K562 (cell line): ENCODE measurements around the gene SPATA19. TPM values are rescaled to one million over a fixed set of nuclear protein-coding genes. Genes with fewer than 3 reads are reported as not detected.

ENCODE experiments used
- ATAC-seq: fragments of 200-7000 bp; cut with Tn5 transposase; 3 replicates; pipeline ENCODE4 v1.9.1; 2020; ENCODE audit warnings: moderate library complexity
- BruUV-seq: library from RNA; stranded (reverse); fragments of 400-500 nt; replicated peaks from 2 replicates; lab custom pipeline; 2021; lab: Mats Ljungman, UMichigan
- CTCF ChIA-PET: fragments of 300-600 bp; formaldehyde crosslinking; extraction: SDS; loops from one replicate; lab custom pipeline; 2021; ENCODE audit warnings: low intra/inter-chr PET ratio; lab: Yijun Ruan, JAX
- POLR2A ChIA-PET: fragments of 300-600, 350-650 bp; sonication (Branson Sonifier 250); formaldehyde crosslinking; extraction: SDS; loops from one replicate; lab custom pipeline; 2021; ENCODE audit warnings: antibody characterized with exemption, inconsistent platforms; lab: Yijun Ruan, JAX
- DNase-seq, 4 experiments: peaks; one replicate each; pipeline versions ENCODE4 v3.0.0 to v3.0.0-alpha.2; 2011 to 2018; ENCODE audit warnings: low spot score in 3 of 4, mixed read lengths in 3 of 4; ENCODE audit errors: extremely low read depth in 1 of 4
- FAIRE-seq: peaks from 2 replicates; lab custom pipeline; 2011; peaks lifted over from hg19 to GRCh38; lab: Jason Lieb, UNC
- H2AFZ ChIP-seq: 2 replicates; pipeline ENCODE4 v1.6.0; 2011; ENCODE audit warnings: low read depth, low read length, control low read depth, inconsistent platforms
- H3K27ac ChIP-seq: fragments of 200-600 bp; 3 replicates; pipeline ENCODE4 v1.8.0; 2011; ENCODE audit warnings: low read depth, mild to moderate bottlenecking, control low read depth, inconsistent platforms, low read length, moderate library complexity, mixed read lengths; ENCODE audit errors: extremely low read depth
- H3K27me3 ChIP-seq, 2 experiments: fragments of 300-600 bp in 1 of 2; 2 replicates in 1 of 2; 3 replicates in 1 of 2; pipeline versions ENCODE4 v1.6.0 to v1.8.0; 2011; ENCODE audit warnings: inconsistent platforms in 2 of 2, low read length in 2 of 2, mild to moderate bottlenecking in 1 of 2, mixed read lengths in 1 of 2, moderate library complexity in 1 of 2; ENCODE audit not compliant: control insufficient read depth in 2 of 2, insufficient read depth in 2 of 2
- H3K36me3 ChIP-seq: fragments of 300-600 bp; 3 replicates; pipeline ENCODE4 v1.8.0; 2011; ENCODE audit warnings: mild to moderate bottlenecking, low read length, inconsistent platforms; ENCODE audit not compliant: control insufficient read depth, insufficient read depth
- H3K4me1 ChIP-seq, 2 experiments: fragments of 200-600 bp in 1 of 2; replicated peaks in 1 of 2; 2 replicates in 1 of 2; 3 replicates in 1 of 2; pipeline versions ENCODE4 v1.5.1 to v1.8.0; 2011; ENCODE audit warnings: inconsistent platforms in 2 of 2, low read length in 2 of 2, mild to moderate bottlenecking in 1 of 2, mixed read lengths in 1 of 2, moderate library complexity in 1 of 2; ENCODE audit not compliant: control insufficient read depth in 2 of 2, insufficient read depth in 2 of 2
- H3K4me2 ChIP-seq: 2 replicates; pipeline ENCODE4 v1.6.1; 2011; ENCODE audit warnings: low read length, control low read depth, inconsistent platforms, mixed read lengths; ENCODE audit not compliant: insufficient read depth
- H3K4me3 ChIP-seq: fragments of 200-600 bp; sonication (generic), shearing (Covaris generic); 2 replicates; pipeline ENCODE4 v1.5.1; 2016; ENCODE audit warnings: control low read depth, inconsistent platforms
- H3K79me2 ChIP-seq: fragments of 200-600 bp; 3 replicates; pipeline ENCODE4 v1.8.0; 2011; ENCODE audit warnings: low read length, inconsistent platforms; ENCODE audit not compliant: control insufficient read depth, insufficient read depth
- H3K9ac ChIP-seq, 2 experiments: 2 replicates each; pipeline versions ENCODE4 v1.6.0 to v1.6.1; 2011; ENCODE audit warnings: low read depth in 2 of 2, low read length in 2 of 2, control low read depth in 1 of 2, inconsistent platforms in 1 of 2, mild to moderate bottlenecking in 1 of 2, mixed read lengths in 1 of 2; ENCODE audit not compliant: insufficient read depth in 1 of 2
- H3K9me1 ChIP-seq: one replicate; pipeline ENCODE4 v1.6.0; 2011; ENCODE audit warnings: inconsistent platforms, mild to moderate bottlenecking, low read length, moderate library complexity; ENCODE audit not compliant: control insufficient read depth, insufficient read depth
- H3K9me3 ChIP-seq: replicated peaks from 2 replicates; pipeline ENCODE4 v1.5.1; 2011; ENCODE audit warnings: low read depth, low read length, inconsistent platforms; ENCODE audit not compliant: control insufficient read depth, insufficient read depth
- H4K20me1 ChIP-seq: replicated peaks from 2 replicates; pipeline ENCODE4 v1.6.1; 2011; ENCODE audit warnings: low read length, inconsistent platforms, mixed read lengths; ENCODE audit not compliant: control insufficient read depth, insufficient read depth
- CBFB ChIP-seq: sonication (generic); formaldehyde crosslinking; IDR thresholded peaks from 2 replicates; pipeline ENCODE4 v1.4.0; 2020; ENCODE audit warnings: mild to moderate bottlenecking, missing genetic modification reagents
- FOXA3 ChIP-seq, 2 experiments: fragments of 450-650 bp in 1 of 2; sonication (generic) in 1 of 2; formaldehyde crosslinking; IDR thresholded peaks in 1 of 2; conservative IDR thresholded peaks in 1 of 2; 2 replicates each; pipeline versions ENCODE4 v1.4.0 to v1.8.0; 2020 to 2022; ENCODE audit warnings: mild to moderate bottlenecking in 2 of 2, missing genetic modification reagents in 1 of 2
- FOXJ3 ChIP-seq: sonication (generic); formaldehyde crosslinking; IDR thresholded peaks from 2 replicates; pipeline ENCODE4 v1.4.0; 2020; ENCODE audit warnings: mild to moderate bottlenecking, missing genetic modification reagents
- GABPB1 ChIP-seq: sonication (generic); formaldehyde crosslinking; IDR thresholded peaks from 2 replicates; pipeline ENCODE4 v1.8.0; 2022; ENCODE audit warnings: mild to moderate bottlenecking, missing genetic modification reagents
- HDAC6 ChIP-seq: IDR thresholded peaks from 2 replicates; pipeline ENCODE4 v1.6.1; 2012; ENCODE audit warnings: low read depth, mild to moderate bottlenecking, control low read depth, inconsistent platforms, low read length, moderate library complexity
- HLTF ChIP-seq: fragments of 450-650 bp; IDR thresholded peaks from 2 replicates; pipeline ENCODE4 v1.6.1; 2016
- HMG20A ChIP-seq: fragments of 450-650 bp; formaldehyde crosslinking; conservative IDR thresholded peaks from 2 replicates; pipeline ENCODE4 v1.4.0; 2020; ENCODE audit warnings: mild to moderate bottlenecking, mixed read lengths
- SLC30A9 ChIP-seq: fragments of 250-450 bp; sonication (Bioruptor Pico); IDR thresholded peaks from 2 replicates; pipeline ENCODE4 v1.8.0; 2022; ENCODE audit warnings: mild to moderate bottlenecking, moderate library complexity
- TSC22D4 ChIP-seq: fragments of 450-650 bp; IDR thresholded peaks from 2 replicates; pipeline ENCODE4 v1.6.1; 2016; ENCODE audit warnings: missing genetic modification characterization, missing biosample characterization, control low read depth
- WGBS: fragments of 100-300 bp; shearing (Covaris generic); methylation state at CpG from one replicate; pipeline ENCODE4 v1.1.6; 2016; ENCODE audit warnings: low coverage, mixed read lengths; ENCODE audit not compliant: insufficient coverage; ENCODE audit errors: missing lambda C conversion rate; 5-methylcytosine and 5-hydroxymethylcytosine counted together
- in situ Hi-C: fragments of 300-500 bp; cut with MboI; formaldehyde crosslinking; loops from 4 replicates; pipeline ENCODE4 v1.15.0; 2018; ENCODE audit warnings: inconsistent platforms, mixed read lengths
- intact Hi-C: fragments of 100-400 bp; cut with micrococcal nuclease; formaldehyde crosslinking; loops from 2 replicates; pipeline ENCODE4 v1.14.2; 2022
- polyA plus RNA-seq, 8 experiments: library from polyadenylated mRNA; depleted of rRNA in 4 of 8; stranded (reverse) in 5 of 8; unstranded in 3 of 8; fragments of >200 nt; fragmentation: Nextera tagmentation in 2 of 8; fragmentation: Illumina TruSeq in 1 of 8; extraction: Ambion mirVana in 2 of 8; extraction: Trizol in 1 of 8; gene quantifications; 2 replicates each; pipeline versions ENCODE4 v1.2.1 to v1.2.3, GENCODE V29; 2011 to 2014; ENCODE audit warnings: inconsistent platforms in 1 of 8, missing spikeins in 1 of 8
- total RNA-seq, 7 experiments: library from RNA; depleted of rRNA in 6 of 7; stranded (reverse); fragments of >200 nt in 6 of 7; fragmentation: Illumina TruSeq in 2 of 7; extraction: Trizol in 2 of 7; gene quantifications; 2 replicates each; pipeline versions ENCODE4 v1.2.1 to v1.2.3, GENCODE V29; 2011 to 2021; ENCODE audit warnings: low replicate concordance in 1 of 7
- TF ChIP-seq, protein P1 (sequence below): fragments of 450-650 bp; IDR thresholded peaks from 2 replicates; pipeline ENCODE4 v1.6.1; 2016; ENCODE audit warnings: low read depth
- TF ChIP-seq, protein P2 (sequence below): fragments of 450-650 bp; IDR thresholded peaks from 2 replicates; pipeline ENCODE4 v1.6.1; 2017; ENCODE audit warnings: antibody characterized with exemption

SPATA19 gene
- total and polyA plus RNA-seq, 9 of the 15 experiments (the other 6 are each of a cell fraction or from before 2014, with no cell fraction given), result not detected

DNA sequence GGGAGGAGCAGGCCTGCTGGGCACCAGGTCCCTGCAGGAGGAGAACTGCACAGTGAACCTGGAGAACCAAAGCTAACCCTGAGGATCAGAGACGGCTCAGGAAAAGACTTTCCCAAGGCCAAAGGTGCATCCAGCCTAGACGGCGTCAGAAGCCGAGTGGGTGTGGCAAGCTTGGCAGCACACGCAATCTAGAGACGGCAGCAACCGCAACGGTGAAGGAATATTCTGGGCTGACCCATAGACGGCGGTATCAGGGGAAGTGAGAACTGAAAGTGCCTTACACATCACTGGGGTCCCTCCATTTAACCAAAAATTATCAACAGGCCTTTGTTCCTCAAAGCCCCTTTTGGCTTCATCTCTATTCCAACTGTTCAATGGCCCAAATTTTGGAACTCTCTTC, 26.2 kb downstream of the SPATA19 start (continued):
- TF ChIP-seq, protein P1, sequence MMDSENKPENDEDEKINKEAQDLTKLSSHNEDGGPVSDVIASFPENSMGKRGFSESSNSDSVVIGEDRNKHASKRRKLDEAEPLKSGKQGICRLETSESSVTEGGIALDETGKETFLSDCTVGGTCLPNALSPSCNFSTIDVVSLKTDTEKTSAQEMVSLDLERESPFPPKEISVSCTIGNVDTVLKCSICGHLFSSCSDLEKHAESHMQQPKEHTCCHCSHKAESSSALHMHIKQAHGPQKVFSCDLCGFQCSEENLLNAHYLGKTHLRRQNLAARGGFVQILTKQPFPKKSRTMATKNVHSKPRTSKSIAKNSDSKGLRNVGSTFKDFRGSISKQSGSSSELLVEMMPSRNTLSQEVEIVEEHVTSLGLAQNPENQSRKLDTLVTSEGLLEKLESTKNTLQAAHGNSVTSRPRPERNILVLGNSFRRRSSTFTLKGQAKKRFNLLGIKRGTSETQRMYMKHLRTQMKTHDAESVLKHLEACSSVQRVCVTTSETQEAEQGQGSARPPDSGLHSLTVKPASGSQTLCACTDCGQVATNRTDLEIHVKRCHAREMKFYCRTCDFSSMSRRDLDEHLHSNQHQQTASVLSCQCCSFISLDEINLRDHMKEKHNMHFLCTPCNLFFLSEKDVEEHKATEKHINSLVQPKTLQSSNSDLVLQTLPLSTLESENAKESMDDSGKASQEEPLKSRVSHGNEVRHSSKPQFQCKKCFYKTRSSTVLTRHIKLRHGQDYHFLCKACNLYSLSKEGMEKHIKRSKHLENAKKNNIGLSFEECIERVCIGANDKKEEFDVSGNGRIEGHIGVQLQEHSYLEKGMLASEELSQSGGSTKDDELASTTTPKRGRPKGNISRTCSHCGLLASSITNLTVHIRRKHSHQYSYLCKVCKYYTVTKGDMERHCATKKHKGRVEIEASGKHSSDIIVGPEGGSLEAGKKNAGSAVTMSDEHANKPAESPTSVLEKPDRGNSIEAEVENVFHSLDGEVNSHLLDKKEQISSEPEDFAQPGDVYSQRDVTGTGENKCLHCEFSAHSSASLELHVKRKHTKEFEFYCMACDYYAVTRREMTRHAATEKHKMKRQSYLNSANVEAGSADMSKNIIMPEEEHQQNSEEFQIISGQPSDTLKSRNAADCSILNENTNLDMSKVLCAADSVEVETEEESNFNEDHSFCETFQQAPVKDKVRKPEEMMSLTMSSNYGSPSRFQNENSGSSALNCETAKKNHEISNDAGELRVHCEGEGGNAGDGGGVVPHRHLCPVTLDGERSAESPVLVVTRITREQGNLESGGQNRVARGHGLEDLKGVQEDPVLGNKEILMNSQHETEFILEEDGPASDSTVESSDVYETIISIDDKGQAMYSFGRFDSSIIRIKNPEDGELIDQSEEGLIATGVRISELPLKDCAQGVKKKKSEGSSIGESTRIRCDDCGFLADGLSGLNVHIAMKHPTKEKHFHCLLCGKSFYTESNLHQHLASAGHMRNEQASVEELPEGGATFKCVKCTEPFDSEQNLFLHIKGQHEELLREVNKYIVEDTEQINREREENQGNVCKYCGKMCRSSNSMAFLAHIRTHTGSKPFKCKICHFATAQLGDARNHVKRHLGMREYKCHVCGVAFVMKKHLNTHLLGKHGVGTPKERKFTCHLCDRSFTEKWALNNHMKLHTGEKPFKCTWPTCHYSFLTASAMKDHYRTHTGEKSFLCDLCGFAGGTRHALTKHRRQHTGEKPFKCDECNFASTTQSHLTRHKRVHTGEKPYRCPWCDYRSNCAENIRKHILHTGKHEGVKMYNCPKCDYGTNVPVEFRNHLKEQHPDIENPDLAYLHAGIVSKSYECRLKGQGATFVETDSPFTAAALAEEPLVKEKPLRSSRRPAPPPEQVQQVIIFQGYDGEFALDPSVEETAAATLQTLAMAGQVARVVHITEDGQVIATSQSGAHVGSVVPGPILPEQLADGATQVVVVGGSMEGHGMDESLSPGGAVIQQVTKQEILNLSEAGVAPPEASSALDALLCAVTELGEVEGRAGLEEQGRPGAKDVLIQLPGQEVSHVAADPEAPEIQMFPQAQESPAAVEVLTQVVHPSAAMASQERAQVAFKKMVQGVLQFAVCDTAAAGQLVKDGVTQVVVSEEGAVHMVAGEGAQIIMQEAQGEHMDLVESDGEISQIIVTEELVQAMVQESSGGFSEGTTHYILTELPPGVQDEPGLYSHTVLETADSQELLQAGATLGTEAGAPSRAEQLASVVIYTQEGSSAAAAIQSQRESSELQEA, result no peak
- TF ChIP-seq GABPB1 (CRISPR knock-in tag) (no peak), HLTF (no peak)

DNA sequence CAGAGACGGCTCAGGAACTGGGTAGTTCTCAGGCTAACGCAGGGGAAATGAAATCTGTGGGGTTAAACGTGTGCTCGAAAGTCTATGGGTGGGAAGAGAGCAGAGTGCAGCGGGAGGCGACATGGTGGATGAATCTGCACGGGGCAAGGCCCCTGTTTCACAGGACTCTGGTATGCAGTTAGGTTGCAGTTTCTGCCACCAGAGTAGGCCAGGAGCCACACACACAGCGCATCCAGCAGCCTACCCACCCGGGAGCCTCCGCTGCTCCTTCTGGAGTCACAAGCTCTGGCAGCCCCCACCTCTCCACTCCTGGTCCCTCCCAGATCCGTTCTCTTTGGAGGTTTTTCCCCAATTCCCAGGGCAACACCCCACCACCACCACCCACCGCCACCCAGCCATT, 27.0 kb downstream of the SPATA19 start:
- Histone ChIP-seq H3K27ac (no peak overlapping the region), H3K9me1 (no peaks in the 10 kb centered on the region), H3K36me3 (no peaks in the 10 kb centered on the region), H4K20me1 (no peaks in the 10 kb centered on the region), H3K9me3 (no peaks in the 10 kb centered on the region), H2AFZ (no peak overlapping the region), H3K4me3 (no peak overlapping the region), H3K79me2 (no peaks in the 10 kb centered on the region), H3K27me3 (no peaks in the 10 kb centered on the region), H3K4me1 (no peaks in the 10 kb centered on the region), H3K9ac (no peak overlapping the region), H3K4me2 (no peak overlapping the region)
- 0% methylated on average over 10 of the region's 12 CpGs for WGBS
- FAIRE-seq, result no peak
- ChIA-PET CTCF (no interaction called here), POLR2A (no interaction called here)
- intact Hi-C loops (no loop called here), in situ Hi-C loops (no loop called here)
- BruUV-seq, result no TSS peak
- no peak for ATAC-seq
- DNase-seq, result no peak
- TF ChIP-seq FOXJ3 (no peak), FOXA3 (CRISPR knock-in tag; conservative IDR thresholded peaks at IDR 0.05 in 1 of 2, IDR thresholded peaks at IDR 0.05 in 1 of 2) (no peak), TSC22D4 (no peak), CBFB (CRISPR knock-in tag) (no peak), SLC30A9 (no peak), HDAC6 (no peak), HMG20A (CRISPR knock-in tag) (no peak)
- TF ChIP-seq, protein P2, sequence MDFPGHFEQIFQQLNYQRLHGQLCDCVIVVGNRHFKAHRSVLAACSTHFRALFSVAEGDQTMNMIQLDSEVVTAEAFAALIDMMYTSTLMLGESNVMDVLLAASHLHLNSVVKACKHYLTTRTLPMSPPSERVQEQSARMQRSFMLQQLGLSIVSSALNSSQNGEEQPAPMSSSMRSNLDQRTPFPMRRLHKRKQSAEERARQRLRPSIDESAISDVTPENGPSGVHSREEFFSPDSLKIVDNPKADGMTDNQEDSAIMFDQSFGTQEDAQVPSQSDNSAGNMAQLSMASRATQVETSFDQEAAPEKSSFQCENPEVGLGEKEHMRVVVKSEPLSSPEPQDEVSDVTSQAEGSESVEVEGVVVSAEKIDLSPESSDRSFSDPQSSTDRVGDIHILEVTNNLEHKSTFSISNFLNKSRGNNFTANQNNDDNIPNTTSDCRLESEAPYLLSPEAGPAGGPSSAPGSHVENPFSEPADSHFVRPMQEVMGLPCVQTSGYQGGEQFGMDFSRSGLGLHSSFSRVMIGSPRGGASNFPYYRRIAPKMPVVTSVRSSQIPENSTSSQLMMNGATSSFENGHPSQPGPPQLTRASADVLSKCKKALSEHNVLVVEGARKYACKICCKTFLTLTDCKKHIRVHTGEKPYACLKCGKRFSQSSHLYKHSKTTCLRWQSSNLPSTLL, result no peak
